Epithelial cell of esophagus (primary cell): Measurements from ENCODE around the gene UGT1A8.
A peak's percentile ranks its signal among the peaks of the same experiment; 100 is the strongest.
"Not testable (repeated sequence)": the region's sequence is repeated elsewhere in the genome, so short reads cannot be mapped to it uniquely, and the experiment has no call there.

Experiments
- DNase-seq: peaks from one replicate; pipeline ENCODE4 v3.0.0; 2010; ENCODE audit warnings: low read depth
- H3K4me3 ChIP-seq: 2 replicates; pipeline ENCODE4 v1.5.1; 2011; ENCODE audit warnings: mild to moderate bottlenecking, low read length, control low read depth
- TF ChIP-seq, protein P1 (sequence below): IDR thresholded peaks from 2 replicates; pipeline ENCODE4 v1.5.1; 2011; ENCODE audit warnings: low read depth, mild to moderate bottlenecking, low read length, control low read depth, inconsistent platforms; ENCODE audit not compliant: insufficient read depth; ENCODE audit errors: missing control alignments

UGT1A8 gene

DNA sequence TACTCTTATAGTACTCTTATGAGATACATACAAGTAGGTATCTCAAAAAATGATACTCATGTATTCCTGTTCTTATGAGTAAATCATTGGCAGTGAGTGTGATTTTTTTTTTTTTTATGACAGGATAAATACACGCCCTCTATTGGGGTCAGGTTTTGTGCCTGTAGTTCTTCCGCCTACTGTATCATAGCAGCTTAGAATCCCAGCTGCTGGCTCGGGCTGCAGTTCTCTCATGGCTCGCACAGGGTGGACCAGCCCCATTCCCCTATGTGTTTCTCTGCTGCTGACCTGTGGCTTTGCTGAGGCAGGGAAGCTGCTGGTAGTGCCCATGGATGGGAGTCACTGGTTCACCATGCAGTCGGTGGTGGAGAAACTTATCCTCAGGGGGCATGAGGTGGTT, at the start of gene UGT1A8:
Gene UGT1A8 (plus strand): TSS at position 158 of the 400 bp plus-strand sequence. CDS start 75 bp downstream, at position 233.
- not testable (repeated sequence) for H3K4me3 ChIP-seq, DNase-seq

DNA sequence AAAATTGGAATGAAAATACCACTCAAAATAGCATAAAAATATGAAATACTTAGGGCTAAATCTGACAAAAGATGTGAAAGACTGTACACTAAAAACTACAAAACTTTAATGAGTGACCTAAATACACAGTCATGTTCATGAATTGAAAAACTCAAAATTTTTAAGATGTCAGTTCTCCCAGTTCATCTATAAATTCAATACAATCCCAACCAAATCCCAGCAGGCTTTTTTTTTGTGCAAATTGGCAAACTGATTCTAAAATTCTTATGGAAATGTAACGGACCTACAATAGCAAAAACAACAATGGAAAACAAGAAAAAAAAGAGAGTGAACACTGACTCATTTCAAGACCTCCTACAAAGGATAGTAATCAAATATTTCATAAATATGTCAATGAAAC, 46.4 kb upstream of the UGT1A8 start:
- TF ChIP-seq, protein P1, sequence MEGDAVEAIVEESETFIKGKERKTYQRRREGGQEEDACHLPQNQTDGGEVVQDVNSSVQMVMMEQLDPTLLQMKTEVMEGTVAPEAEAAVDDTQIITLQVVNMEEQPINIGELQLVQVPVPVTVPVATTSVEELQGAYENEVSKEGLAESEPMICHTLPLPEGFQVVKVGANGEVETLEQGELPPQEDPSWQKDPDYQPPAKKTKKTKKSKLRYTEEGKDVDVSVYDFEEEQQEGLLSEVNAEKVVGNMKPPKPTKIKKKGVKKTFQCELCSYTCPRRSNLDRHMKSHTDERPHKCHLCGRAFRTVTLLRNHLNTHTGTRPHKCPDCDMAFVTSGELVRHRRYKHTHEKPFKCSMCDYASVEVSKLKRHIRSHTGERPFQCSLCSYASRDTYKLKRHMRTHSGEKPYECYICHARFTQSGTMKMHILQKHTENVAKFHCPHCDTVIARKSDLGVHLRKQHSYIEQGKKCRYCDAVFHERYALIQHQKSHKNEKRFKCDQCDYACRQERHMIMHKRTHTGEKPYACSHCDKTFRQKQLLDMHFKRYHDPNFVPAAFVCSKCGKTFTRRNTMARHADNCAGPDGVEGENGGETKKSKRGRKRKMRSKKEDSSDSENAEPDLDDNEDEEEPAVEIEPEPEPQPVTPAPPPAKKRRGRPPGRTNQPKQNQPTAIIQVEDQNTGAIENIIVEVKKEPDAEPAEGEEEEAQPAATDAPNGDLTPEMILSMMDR: no peak
- no peak for DNase-seq
- H3K4me3 ChIP-seq: no peak overlapping the region

DNA sequence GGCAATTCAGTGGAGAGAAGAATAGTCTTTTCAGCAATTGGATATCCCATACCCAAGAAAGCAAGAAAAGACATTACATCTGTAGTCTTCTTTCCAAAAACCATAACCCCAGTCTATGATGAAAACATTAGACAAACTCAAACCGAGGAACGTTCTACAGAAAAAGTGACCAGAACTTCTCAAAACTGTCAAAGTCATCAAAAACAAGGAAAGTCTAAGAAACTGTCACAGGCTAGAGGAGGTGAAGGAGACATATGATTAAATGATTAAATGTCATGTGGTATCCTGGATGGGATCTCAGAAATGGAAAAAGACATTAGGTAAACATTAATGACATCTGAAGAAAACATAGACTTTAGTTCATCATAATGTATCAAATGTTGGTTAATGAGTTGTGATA, 46.0 kb upstream of the UGT1A8 start:
- TF ChIP-seq, protein P1: no peak
- H3K4me3 ChIP-seq: no peak overlapping the region
- no peak for DNase-seq

DNA sequence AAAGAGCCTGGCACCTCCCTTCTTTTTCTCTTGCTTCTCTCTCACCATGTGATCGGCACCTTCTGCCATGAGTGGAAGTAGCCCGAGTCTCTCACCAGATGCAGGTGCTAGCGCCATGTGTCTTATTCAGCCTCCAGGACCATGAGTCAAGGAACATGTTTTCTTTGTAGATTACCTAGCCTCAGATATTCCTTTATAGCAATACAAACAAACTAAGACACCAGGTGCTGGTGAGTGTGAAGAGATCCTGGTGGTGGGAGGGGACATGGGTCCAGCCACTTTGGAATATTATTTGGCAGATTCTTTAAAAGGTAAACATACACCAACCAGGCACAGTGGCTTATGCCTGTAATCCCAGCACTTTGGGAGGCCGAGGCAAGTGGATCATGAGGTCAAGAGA, 45.0 kb upstream of the UGT1A8 start:
- TF ChIP-seq, protein P1: no peak
- DNase-seq: peak; percentile 22
- H3K4me3 ChIP-seq: no peak overlapping the region

DNA sequence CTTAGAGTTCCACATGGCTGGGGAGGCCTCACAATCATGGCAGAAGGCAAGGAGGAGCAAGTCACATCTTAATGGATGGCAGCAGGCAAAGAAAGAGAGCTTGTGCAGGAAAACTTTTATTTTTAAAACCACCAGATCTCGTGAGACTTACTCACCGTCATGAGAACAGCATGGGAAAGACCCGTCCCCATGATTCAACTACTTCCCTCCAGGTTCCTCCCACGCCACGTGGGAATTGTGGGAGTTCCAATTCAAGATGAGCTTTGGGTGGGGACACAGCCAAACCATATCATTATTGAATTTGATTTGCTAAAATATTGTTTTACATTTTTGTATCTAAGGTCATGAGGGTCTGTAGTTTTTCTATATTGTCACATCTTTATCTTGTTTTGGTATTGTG, 40.1 kb upstream of the UGT1A8 start:
- not testable (repeated sequence) for H3K4me3 ChIP-seq, DNase-seq

DNA sequence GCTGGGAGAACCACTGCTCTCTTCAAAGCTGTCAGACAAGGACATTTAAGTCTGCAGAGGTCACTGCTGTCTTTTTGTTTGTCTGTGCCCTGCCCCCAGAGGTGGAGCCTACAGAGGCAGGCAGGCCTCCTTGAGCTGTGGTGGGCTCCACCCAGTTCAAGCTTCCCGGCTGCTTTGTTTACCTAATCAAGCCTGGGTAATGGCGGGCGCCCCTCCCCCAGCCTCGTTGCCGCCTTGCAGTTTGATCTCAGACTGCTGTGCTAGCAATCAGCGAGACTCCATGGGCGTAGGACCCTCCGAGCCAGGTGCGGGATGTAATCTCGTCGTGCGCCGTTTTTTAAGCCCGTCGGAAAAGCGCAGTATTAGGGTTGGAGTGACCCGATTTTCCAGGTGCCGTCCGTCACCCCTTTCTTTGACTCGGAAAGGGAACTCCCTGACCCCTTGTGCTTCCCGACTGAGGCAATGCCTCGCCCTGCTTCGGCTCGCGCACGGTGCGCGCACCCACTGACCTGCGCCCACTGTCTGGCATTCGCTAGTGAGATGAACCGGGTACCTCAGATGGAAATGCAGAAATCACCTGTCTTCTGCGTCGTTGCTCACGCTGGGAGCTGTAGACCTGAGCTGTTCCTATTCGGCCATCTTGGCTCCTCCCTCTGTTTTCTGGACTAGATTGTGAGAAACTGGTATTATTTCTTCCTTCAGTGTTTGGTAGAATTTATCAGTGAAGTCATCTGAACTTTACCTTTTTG, 34.0 kb upstream of the UGT1A8 start:
- not testable (repeated sequence) for DNase-seq

DNA sequence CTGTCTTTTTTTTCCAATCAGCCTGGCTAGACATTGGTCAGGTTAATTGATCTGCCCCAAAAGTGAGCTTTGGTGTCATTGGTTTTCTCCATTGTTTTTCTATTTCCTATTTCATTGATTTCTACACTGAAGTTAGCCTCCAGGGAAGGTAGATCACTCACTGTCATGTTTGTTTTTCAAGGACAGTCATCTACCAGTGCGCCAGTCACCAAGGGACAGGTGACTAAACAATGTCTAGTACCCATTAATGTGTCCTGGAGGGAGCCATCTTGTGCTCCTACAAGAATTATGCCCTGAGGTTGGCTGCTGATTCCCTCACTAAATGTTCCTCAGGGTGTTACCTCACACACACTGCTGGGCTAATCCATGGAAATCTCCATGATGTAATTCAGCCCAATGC, 33.2 kb upstream of the UGT1A8 start:
- TF ChIP-seq, protein P1: no peak
- DNase-seq: no peak
- H3K4me3 ChIP-seq: no peak overlapping the region

More for the DNA sequence above, 34.0 kb upstream of the UGT1A8 start:
- not testable (repeated sequence) for H3K4me3 ChIP-seq

DNA sequence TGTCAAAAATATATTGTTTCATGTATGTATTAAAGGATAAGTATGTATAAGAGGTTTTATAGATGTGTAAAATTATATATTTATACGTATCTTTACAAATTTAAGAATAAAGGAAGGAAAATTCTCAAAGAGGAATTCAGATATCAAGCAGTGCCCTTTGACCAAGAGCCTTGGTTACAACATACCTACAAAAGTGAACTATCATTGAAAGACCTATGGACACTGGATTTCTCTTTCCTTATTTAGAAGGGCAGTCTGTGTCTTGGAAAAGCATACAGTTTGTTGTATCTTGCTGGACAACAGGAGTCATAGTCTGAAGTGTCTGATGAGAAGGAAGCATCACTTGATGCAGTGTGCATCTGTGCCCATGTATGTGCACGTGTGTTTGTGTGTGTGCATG, 29.0 kb upstream of the UGT1A8 start:
- no peak overlapping the region for H3K4me3 ChIP-seq
- no peak for DNase-seq
- TF ChIP-seq, protein P1: no peak

DNA sequence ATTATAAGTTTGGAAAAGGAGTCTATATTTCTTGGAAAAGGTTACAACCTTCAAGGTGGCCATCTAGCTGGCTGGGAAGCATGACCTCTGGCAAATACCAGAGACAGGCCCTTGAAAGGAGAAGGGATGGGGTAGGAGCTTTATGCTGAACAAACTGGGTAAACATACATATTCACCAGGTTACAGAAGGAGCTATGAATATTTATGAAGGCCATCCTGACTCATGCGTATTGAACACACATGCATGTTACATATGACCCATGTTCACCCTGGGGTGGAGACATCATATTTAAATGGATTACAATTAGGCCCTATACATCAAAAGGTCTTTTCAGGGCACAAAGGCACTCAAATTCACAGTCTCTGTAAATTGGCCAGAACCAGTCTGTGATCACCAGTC, 24.7 kb upstream of the UGT1A8 start:
- DNase-seq, H3K4me3 ChIP-seq: not testable (repeated sequence)
